Measurements from ENCODE around the gene RASGRP2. TPM values are rescaled to one million over a fixed set of nuclear protein-coding genes. Genes with fewer than 3 reads are reported as not detected.

RASGRP2 gene
- total RNA-seq, 1 experiment from 2014 or later: 26.9 TPM

DNA sequence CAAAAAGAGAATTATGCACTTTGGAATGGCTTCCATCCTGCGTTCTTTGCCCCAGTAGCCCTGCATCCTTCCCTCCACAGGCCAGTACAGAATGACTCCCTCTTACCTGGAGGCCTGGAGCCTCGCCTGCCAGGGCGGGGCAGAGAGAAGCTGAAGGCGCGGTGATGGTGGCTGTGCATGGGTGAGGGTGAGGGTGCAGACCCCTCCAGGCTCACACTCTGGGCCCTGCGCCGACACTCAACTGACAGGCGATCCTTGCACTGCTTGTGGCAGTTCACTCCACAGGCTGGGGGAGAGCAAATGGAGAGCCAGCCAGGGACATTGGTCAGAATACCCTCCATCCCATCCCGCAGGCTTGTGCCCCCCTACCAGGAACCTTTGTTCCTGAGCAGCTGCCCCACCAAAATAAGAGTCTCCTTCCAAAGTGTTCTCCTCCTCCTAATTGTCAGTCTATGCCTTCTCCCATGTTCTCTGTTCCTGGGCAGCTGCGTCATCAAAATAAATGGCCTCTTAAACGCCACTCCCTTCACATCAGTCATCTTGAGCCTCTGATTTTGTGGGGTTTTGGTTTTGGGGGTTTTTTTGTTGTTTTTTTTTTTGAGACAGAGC lies 15.1 kb downstream of the RASGRP2 start:
- TF ChIP-seq, protein P1, sequence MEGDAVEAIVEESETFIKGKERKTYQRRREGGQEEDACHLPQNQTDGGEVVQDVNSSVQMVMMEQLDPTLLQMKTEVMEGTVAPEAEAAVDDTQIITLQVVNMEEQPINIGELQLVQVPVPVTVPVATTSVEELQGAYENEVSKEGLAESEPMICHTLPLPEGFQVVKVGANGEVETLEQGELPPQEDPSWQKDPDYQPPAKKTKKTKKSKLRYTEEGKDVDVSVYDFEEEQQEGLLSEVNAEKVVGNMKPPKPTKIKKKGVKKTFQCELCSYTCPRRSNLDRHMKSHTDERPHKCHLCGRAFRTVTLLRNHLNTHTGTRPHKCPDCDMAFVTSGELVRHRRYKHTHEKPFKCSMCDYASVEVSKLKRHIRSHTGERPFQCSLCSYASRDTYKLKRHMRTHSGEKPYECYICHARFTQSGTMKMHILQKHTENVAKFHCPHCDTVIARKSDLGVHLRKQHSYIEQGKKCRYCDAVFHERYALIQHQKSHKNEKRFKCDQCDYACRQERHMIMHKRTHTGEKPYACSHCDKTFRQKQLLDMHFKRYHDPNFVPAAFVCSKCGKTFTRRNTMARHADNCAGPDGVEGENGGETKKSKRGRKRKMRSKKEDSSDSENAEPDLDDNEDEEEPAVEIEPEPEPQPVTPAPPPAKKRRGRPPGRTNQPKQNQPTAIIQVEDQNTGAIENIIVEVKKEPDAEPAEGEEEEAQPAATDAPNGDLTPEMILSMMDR (conservative IDR thresholded peaks at IDR 0.05): no peak
- Histone ChIP-seq H3K56ac (ENCODE audit: insufficient read length, low read depth, low read length) (no peak overlapping the region), H3K18ac (ENCODE audit: insufficient read length, low read depth, low read length) (no peak overlapping the region), H3K4me2 (ENCODE audit: insufficient read depth, insufficient read length, low read length) (no peak overlapping the region), H2AFZ (ENCODE audit: low read length) (no peak overlapping the region), H4K91ac (ENCODE audit: insufficient read length, low read depth, low read length) (no peak overlapping the region), H2BK120ac (ENCODE audit: low read depth, low read length, poor library complexity, severe bottlenecking) (no peak overlapping the region), H3K9ac (ENCODE audit: extremely low read depth, insufficient read length, low read length) (no peak overlapping the region), H3T11ph (ENCODE audit: low read length) (no peak overlapping the region), H3K79me2 (ENCODE audit: insufficient read depth, low read length) (no peaks in the 10 kb centered on the region), H3K4me1 (ENCODE audit: insufficient read depth, low read length) (peaks cover 12% of the 10 kb centered on the region), H4K5ac (ENCODE audit: insufficient read length, low read depth, low read length) (no peak overlapping the region), H3K23ac (ENCODE audit: insufficient read length, low read depth, low read length) (no peak overlapping the region), H4K8ac (replicated peaks; ENCODE audit: insufficient read length, low read depth, low read length) (no peak overlapping the region), H2BK12ac (ENCODE audit: insufficient read length, low read depth, low read length) (no peak overlapping the region), H2AK5ac (ENCODE audit: insufficient read length, low read length) (no peak overlapping the region), H2BK15ac (ENCODE audit: low read depth, low read length) (no peak overlapping the region), H2BK20ac (ENCODE audit: low read depth, low read length, poor library complexity, severe bottlenecking) (no peak overlapping the region), H3K27ac (ENCODE audit: insufficient read length, low read depth, low read length) (no peak overlapping the region), H3K9me3 (ENCODE audit: control insufficient read depth, low read depth, low read length) (no peaks in the 10 kb centered on the region), H3K4ac (ENCODE audit: low read depth, low read length) (no peak overlapping the region), H2BK5ac (ENCODE audit: insufficient read length, low read length) (no peak overlapping the region), H3K79me1 (ENCODE audit: insufficient read depth, low read depth, low read length, poor library complexity, severe bottlenecking) (no peaks in the 10 kb centered on the region), H3K27me3 (ENCODE audit: insufficient read depth, low read length) (no peaks in the 10 kb centered on the region), H3K14ac (ENCODE audit: insufficient read depth, low read length) (no peak overlapping the region), H3K23me2 (ENCODE audit: insufficient read length, low read depth, low read length, poor library complexity, severe bottlenecking) (no peaks in the 10 kb centered on the region), H4K20me1 (ENCODE audit: control insufficient read depth, insufficient read depth, insufficient read length) (no peaks in the 10 kb centered on the region)
- no peak overlapping the region for H3K27ac Mint-ChIP-seq
- DNase-seq: peak; percentile 20
- H3K27me3 Mint-ChIP-seq (ENCODE audit: low read depth): peaks cover 17% of the 10 kb centered on the region
- H3K36me3 Mint-ChIP-seq (ENCODE audit: insufficient read depth in 1 of 3, low read depth in 3 of 3): peaks cover 8 to 10% (median 9%) of the 10 kb centered on the region in 3 experiments; a peak in 6 of 7 replicates
- no CpG with 5 or more reads among the region's 11 CpGs for WGBS (ENCODE audit: extremely low coverage, insufficient read length, low lambda C conversion rate)
- no peaks in the 10 kb centered on the region for H3K9me3 Mint-ChIP-seq
- peaks cover 40 to 56% of the 10 kb centered on the region in 2 experiments for H3K4me1 Mint-ChIP-seq
- H3K4me3 Mint-ChIP-seq: no peak overlapping the region
